H1 (cell line): ENCODE measurements around the gene ADAD2. TPM values are rescaled to one million over a fixed set of nuclear protein-coding genes. Genes with fewer than 3 reads are reported as not detected.

Source experiments
- ASH2L ChIP-seq: fragments of 200-600, 300-600 bp; sonication (generic); IDR thresholded peaks from one replicate; pipeline ENCODE4 v1.7.1; 2017; ENCODE audit warnings: low read length
- GABPA ChIP-seq: IDR thresholded peaks from 2 replicates; pipeline ENCODE4 v1.6.1; 2011; ENCODE audit warnings: mild to moderate bottlenecking, low read length, moderate library complexity, borderline replicate concordance; ENCODE audit not compliant: insufficient read depth
- RFX5 ChIP-seq: IDR thresholded peaks from 2 replicates; pipeline ENCODE4 v1.6.1; 2011; ENCODE audit warnings: low read depth, low read length, improper control_type of control experiment, borderline replicate concordance
- SP4 ChIP-seq: IDR thresholded peaks from 2 replicates; pipeline ENCODE4 v1.6.1; 2012; ENCODE audit warnings: low read length, inconsistent platforms
- TBP ChIP-seq: IDR thresholded peaks from 2 replicates; pipeline ENCODE4 v1.6.1; 2011; ENCODE audit warnings: low read depth, low read length, improper control_type of control experiment
- polyA plus RNA-seq, 7 experiments: library from polyadenylated mRNA; depleted of rRNA in 3 of 7; stranded (reverse) in 5 of 7; unstranded in 2 of 7; fragments of >200 nt in 5 of 7; fragments of 200-250 nt in 2 of 7; gene quantifications; 1 replicate in 5 of 7; 2 replicates in 1 of 7; 4 replicates in 1 of 7; pipeline versions ENCODE4 v1.2.1 to v1.2.3, GENCODE V29; 2011 to 2013; ENCODE audit warnings: missing spikeins in 2 of 7, mixed read lengths in 2 of 7
- total RNA-seq: library from RNA; stranded (reverse); fragmentation: NEBNext Ultra II Directional; extraction: Animal tissue kit (Norgen Biotek cat#: 25700); gene quantifications from 2 replicates; pipeline ENCODE4 v1.2.1, GENCODE V29; 2021
- TF ChIP-seq, protein P1 (sequence below): IDR thresholded peaks from 2 replicates; pipeline ENCODE4 v1.6.1; 2012; ENCODE audit warnings: inconsistent platforms

ADAD2 gene
- total and polyA plus RNA-seq, 2 of the 8 experiments (the other 6 are each of a cell fraction or from before 2014, with no cell fraction given) = 1.2 to 1.3 TPM

DNA sequence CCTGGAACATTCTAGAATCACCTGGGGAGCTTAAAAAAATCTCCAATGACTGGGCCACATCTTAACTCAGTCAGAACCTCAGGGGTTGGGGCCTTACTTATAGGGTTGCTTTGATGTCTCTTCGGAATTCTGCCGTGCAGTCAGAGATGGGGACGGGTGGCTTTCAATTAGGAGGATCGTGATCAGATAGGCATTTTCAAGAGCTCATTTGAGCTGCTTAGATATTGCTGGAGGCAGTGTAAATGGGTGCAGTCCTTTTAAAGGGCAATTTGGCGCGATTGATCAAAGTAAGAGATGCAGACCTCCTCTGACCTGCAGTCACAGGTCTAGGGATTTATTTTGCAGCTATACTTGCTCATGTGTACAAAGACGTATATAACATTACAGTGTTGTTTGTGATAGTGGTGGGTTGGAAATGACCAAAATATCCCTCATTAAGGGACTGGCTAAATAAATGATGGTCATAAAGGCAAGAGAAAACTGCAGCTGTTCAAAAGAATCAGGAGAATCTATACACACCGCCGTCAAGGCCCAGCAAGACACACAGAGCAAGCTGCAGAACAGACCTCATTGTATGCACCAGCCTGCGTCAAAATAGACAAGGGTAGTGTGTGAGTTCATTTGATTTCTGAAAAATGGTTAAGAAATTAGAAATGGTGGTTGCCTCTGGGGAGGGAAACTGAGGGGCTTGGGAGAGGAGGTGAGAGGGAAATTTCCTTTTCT is 55.2 kb downstream of the ADAD2 start (continued):
- TF ChIP-seq, protein P1, sequence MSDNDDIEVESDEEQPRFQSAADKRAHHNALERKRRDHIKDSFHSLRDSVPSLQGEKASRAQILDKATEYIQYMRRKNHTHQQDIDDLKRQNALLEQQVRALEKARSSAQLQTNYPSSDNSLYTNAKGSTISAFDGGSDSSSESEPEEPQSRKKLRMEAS = no peak
- no peak for TF ChIP-seq GABPA
- TF ChIP-seq TBP = no peak
- no peak for TF ChIP-seq RFX5
- no peak for TF ChIP-seq SP4
- TF ChIP-seq ASH2L = no peak
